COR-L47 (cell line): ENCODE measurements around the gene FAM110A.
"Not testable (repeated sequence)": the region's sequence is repeated elsewhere in the genome, so short reads cannot be mapped to it uniquely, and the experiment has no call there.

Source experiments
- DNase-seq: peaks from one replicate; lab custom pipeline; 2025; lab: John Stamatoyannopoulos, UW

The FAM110A gene

GRCh38 chr20:844473-845225 is 11.1 kb downstream of the FAM110A start:
- DNase-seq = peak; percentile 94

GRCh38 chr20:845226-845868 is 11.8 kb downstream of the FAM110A start:
- no peak for DNase-seq

DNA sequence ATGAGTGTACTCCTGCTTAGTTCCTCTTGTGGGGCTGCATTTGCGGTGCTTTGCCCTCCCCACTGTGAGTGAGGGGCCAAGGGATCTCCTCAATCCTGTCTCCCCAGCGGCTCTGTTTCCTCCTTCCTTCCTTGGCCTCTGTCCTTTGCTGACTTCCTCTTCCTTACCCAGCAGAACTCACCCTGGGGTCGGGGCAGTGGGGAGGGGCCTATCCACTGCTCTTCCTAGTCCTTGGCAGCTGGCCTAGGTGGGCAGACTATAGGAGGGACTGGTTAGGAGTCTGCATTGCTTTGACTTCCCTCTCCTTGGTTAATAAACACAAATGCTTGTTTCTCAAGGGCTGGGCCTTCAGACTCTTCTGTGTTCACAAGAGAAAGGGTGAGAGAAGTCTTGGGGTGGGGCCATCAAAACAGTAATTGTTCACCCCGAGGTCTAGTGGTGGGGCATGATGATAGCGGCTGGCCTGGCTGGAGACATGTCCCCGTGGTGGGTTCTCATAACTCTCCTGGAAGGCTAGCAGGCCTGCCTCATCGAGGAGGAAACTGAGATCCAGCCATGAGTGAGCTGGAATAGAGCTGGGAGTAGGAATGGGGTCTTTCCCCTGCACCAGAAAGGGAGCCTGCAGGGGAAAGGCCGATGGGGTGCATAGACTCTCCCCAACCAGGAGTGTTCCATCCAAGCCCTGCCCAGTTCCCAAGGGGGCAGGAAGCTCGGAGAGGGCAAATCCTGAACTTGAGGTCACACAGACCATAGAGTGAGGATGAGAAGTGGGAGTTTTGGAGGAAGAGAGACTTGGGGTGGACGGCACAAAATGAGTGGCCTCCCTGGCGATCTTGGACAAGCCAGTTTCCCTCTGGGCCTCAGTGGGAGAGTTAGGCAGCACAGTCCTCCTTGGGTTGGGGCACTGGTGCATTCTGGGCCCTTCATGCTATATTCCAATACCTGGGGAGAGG is 12.7 kb downstream of the FAM110A start:
- no peak for DNase-seq

DNA sequence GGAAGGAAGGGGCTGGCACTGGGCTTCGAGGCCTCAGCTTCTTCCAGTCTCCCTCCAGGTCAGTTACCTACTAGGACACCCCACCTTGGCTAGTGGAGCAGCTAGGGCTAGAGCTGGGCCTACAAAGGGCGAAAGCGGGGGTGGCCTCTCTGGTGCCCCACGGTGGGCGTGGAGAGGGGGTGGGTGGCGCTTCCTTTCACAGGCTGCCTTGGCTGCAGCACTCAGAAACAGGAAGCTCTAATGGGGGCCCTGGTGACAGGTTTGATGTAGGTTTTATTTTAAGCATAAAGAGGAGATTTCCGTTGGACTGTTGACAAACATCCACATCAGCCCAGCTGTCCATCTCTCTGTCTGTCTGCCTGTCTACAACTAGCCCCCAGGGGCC is 13.4 kb downstream of the FAM110A start:
- DNase-seq = no peak

DNA sequence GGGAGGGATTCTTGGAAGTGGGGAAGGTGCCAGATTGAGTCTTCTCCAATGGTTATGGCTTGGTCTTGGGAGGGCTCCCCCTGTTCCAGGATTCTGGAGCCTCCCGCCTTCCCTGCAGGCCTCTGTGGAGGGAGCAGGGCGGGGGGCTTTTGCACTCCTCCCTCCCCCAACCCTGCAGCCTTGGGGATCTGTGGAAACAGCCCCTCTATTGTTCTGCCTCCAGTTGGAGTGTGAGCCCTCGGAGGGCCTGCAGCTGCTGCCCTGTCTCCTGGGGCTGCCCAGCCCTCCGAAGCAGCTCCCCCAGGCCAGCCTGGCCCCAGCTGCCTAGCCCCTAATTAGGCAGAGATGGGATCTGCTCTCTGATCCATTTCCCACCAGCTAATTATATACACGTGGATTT is 14.7 kb downstream of the FAM110A start:
- DNase-seq = no peak

GRCh38 chr20:848731-849130 is 15.2 kb downstream of the FAM110A start:
- DNase-seq = not testable (repeated sequence)

DNA sequence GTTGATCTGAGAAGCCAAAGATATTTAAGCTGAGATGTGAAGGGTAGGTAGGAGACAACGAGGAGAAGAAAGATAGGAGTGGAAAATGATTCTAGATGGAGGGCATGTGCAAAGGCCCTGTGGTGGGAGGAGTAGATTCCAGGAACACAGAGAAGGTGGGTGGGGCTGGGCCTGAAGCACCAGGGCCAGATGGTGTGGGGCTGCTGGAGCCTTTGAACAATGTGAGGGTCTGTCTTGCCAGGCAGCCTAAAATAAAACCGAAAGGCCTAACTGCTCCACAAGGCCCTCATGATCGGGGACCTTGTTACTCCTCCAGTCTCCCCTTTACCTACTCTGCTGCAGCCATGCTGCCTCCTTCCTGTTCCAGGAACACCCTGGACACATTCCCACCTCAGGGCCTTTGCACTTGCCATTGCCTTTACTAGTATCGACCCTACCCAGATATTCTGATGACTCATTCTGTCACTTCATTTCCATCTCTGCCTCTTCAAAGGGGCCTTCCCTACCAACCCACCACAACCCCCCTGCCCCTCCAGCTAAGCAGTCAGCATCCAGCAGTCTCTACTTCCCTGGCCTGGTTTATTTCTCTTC is 20.0 kb downstream of the FAM110A start:
- DNase-seq = no peak

- DNase-seq = no peak
These were observed 21.1 kb downstream of the FAM110A start for GRCh38 chr20:854601-855000.

DNA sequence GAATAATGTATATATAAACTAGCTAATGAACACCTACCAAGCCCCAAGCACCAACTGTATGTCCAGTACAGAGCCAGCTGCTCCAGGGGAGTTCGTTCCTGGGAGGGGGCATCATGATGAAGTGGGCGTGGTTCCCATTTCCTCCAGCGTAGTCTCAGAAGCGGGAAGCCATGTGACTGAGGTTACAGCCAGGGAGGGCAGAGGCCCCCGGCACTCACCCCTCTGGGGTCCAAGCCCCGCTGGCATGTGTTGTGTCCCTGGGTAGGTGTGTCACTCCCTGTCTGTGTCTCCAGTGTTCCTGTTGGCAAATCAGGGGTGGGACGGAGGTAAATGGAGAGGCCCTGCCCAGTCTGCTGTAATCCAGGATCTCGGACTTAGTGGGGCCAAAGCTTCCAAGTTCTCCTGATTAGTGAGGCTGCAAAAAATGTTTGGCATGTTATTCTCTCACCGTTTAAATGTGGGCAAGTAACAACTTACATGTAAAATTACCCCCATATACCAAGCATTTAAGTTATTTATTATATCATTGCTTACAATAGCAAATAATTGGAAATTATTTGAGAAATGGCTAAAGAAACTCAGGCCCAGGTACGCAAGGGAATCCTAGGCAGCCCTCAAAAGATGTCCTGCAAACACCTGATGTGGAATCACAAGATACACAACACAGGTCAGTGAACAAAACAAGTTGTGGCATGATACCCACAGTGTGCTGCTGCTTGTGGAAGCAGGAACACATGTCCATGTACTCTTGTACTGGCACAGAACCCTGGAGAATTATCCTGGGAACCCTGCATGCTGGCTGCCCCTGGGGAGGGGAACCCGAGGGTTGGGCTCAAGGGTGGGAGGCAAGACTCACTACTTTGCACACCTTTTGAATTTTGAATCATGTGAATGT is 22.2 kb downstream of the FAM110A start:
- DNase-seq = no peak

- DNase-seq = no peak
These were observed 22.9 kb downstream of the FAM110A start for GRCh38 chr20:856361-856775.

DNA sequence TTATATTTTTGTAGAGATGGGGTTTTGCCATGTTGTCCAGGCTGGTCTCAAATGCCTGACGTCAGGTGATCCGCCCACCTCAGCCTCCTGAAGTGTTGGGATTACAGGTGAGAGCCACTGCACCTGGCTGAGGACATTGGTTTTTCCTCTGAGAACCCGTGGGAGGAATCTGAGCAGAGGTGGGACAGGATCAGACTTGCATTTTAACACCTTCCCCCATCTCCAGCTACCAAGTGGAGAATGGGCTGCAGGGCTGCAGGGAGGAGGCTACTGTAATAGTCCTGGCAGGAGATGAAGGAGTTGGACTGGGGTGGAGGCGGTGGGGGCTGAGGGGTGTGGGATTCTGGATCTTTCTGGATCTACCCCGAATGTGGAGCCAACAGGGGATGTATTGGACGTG is 24.5 kb downstream of the FAM110A start:
- DNase-seq = no peak

GRCh38 chr20:859751-860231 is 26.3 kb downstream of the FAM110A start:
- DNase-seq = no peak

- no peak for DNase-seq
These were observed 27.4 kb downstream of the FAM110A start for GRCh38 chr20:860891-861290.

DNA sequence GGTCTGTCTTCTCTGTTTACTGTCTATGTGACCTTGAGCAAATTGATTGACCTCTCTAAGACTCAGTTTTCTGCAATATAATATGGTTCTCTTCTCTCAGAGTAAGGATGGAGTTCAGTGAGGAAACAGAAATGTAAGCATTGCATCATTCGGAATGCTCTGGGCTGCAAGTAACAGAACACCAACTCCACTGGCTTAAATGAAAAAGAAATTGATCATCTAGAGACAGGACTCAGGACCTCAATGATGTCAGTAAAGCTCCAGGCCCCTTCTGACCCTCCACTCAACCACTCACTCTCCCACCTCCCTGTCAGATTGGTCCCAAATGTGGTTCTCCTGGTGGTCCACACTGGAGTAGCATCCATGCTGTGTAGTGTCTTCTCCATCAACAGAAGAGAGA is 31.9 kb downstream of the FAM110A start:
- DNase-seq = no peak

- DNase-seq = no peak
These were observed 34.8 kb downstream of the FAM110A start for GRCh38 chr20:868279-868678.

DNA sequence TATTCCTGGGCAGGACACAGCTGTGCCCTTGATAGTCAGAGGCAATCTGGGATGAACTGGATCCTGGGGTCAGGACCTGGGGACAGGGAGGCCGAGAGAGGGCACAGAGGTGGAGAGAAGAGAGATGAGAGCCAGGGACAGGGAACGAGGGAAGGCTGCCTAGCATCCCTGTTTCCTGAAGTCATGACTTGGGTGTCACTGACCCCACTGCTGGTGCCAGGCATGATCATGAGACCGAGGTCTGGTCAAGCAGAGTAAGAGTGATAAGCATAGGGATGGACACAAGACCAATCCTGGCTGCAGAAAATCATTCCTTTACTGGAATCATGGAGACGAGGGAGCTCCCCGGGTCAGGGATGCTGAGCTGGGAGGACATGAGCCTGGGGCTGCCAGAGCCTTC is 36.1 kb downstream of the FAM110A start:
- DNase-seq = no peak

- DNase-seq = no peak
These were observed 37.2 kb downstream of the FAM110A start for GRCh38 chr20:870758-871157.

- no peak for DNase-seq
These were observed 37.9 kb downstream of the FAM110A start for GRCh38 chr20:871436-871835.

GRCh38 chr20:871948-872347 is 38.4 kb downstream of the FAM110A start:
- no peak for DNase-seq

- DNase-seq = no peak
These were observed 39.5 kb downstream of the FAM110A start for GRCh38 chr20:872855-873520.
